Measurements from ENCODE around the gene DTX3.

GRCh38 chr12:57560516-57560915, 44.1 kb upstream of the DTX3 start:
- TF ChIP-seq MXI1 (conservative IDR thresholded peaks at IDR 0.05; ENCODE audit: poor library complexity, severe bottlenecking) (no peak), REST (IDR thresholded peaks at IDR 0.05; ENCODE audit: borderline replicate concordance) (no peak), CTCF (IDR thresholded peaks at IDR 0.05; ENCODE audit: poor library complexity, severe bottlenecking) (no peak)
